ENCODE results near the gene LRRC47. TPM values are rescaled to one million over a fixed set of nuclear protein-coding genes. Genes with fewer than 3 reads are reported as not detected.

The LRRC47 gene
- total RNA-seq, 4 donors from 2014 or later = 19.0 to 44.7 (median 37.4) TPM

DNA sequence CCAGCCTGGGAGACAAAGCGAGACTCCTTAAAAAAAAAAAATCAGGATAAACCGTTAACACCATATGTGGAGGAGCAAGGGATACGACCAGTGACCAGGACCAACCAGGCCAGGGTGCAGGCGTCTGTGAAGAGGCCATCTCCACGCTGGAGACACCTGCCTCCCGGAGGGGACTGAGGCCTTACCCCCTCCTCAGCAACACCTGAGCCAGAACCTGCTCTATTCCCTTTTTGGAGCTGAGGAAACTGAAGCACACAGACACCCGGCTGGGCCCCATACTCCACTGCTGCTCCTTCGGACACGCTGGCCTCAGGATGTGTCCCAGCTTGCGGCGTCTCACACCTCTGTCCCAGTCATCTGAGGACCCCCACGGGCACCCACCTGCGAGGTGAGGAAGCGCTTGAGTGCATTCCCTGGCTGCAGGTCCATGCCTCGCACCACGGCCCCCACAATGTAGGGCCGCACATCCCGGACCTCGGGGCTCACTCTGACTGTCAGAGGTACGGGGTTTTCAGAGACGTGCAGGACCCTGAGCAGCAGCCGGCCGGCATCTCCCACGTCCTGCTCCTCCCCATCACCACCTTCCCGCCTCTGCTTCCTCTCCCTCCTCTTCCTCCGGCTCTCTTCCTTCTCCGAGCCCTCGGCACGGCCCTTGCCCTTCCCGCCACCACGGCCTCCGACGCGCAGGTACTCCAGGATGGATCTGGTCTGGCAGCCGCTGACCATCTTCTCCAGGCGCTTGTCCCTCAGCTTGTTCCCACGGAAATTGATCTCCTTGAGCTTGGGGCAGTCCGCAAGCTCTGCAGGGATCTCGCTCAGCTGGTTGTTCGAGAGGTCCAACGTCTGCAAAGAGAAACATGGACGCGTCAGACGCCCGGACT lies 9.6 kb downstream of the LRRC47 start:
- no peaks in the 10 kb centered on the region for H3K27me3 ChIP-seq
- H3K9me3 ChIP-seq = no peaks in the 10 kb centered on the region
- DNase-seq = no peak
- H3K36me3 ChIP-seq = no peaks in the 10 kb centered on the region
- no peak overlapping the region for H3K4me3 ChIP-seq
- peaks cover 0 to 4% of the 10 kb centered on the region in 2 donors for H3K4me1 ChIP-seq
- TF ChIP-seq POLR2A (IDR thresholded peaks at IDR 0.05) (no peak), CTCF (IDR thresholded peaks at IDR 0.05) (no peak)
- no peak overlapping the region for H3K27ac ChIP-seq
- intact Hi-C loops (cut with DNase I; ENCODE audit: low total_unique reads) = no loop called here

DNA sequence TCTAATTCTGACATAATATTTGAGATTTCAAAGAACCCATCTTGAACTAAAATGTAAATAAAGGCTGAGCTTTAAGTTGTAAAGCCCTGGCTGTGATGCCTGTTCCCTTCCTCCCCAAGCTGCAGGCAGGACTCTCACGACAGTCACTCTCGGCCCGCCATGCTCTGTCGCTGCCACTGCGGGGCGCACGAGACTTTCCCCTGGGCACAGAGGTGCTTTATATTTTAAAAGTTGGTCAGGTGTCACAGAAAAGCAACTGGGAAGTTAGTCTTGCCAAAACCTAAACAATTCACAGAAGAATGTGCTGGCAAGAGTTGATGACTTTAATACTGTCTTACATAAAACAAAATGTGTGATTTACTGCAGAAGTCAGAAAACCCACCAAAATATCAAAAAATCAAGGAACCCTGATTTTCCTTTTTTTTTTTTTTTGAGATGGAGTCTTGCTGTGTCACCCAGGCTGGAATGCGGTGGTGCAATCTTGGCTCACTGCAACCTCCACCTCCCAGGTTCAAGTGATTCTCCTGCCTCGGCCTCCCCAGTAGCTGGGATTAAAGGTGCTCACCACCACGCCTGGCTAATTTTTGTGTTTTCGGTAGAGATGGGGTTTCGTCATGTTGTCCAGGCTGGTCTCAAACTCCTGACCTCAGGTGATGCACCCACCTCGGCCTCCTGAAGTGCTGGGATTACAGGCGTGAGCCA lies 10.7 kb downstream of the LRRC47 start:
- no peak for DNase-seq
- no peak overlapping the region for H3K4me3 ChIP-seq
- no peaks in the 10 kb centered on the region for H3K36me3 ChIP-seq

GRCh38 chr1:3785045-3785444 lies 11.3 kb downstream of the LRRC47 start:
- Histone ChIP-seq H3K27me3 (no peaks in the 10 kb centered on the region), H3K27ac (no peak overlapping the region), H3K9me3 (no peaks in the 10 kb centered on the region), H3K4me3 (no peak overlapping the region), H3K4me1 (no peaks in the 10 kb centered on the region), H3K36me3 (no peaks in the 10 kb centered on the region)
- DNase-seq = no peak
- intact Hi-C loops (cut with DNase I; ENCODE audit: low total_unique reads) = no loop called here
- TF ChIP-seq CTCF (IDR thresholded peaks at IDR 0.05) (no peak), POLR2A (IDR thresholded peaks at IDR 0.05) (no peak)

More for the DNA sequence above, 10.7 kb downstream of the LRRC47 start:
- intact Hi-C loops (cut with DNase I; ENCODE audit: low total_unique reads) = no loop called here
- Histone ChIP-seq H3K27ac (no peak overlapping the region), H3K9me3 (no peaks in the 10 kb centered on the region), H3K27me3 (no peaks in the 10 kb centered on the region), H3K4me1 (peaks cover 0 to 4% of the 10 kb centered on the region in 2 donors)
- TF ChIP-seq CTCF (IDR thresholded peaks at IDR 0.05) (no peak), POLR2A (IDR thresholded peaks at IDR 0.05) (no peak)

DNA sequence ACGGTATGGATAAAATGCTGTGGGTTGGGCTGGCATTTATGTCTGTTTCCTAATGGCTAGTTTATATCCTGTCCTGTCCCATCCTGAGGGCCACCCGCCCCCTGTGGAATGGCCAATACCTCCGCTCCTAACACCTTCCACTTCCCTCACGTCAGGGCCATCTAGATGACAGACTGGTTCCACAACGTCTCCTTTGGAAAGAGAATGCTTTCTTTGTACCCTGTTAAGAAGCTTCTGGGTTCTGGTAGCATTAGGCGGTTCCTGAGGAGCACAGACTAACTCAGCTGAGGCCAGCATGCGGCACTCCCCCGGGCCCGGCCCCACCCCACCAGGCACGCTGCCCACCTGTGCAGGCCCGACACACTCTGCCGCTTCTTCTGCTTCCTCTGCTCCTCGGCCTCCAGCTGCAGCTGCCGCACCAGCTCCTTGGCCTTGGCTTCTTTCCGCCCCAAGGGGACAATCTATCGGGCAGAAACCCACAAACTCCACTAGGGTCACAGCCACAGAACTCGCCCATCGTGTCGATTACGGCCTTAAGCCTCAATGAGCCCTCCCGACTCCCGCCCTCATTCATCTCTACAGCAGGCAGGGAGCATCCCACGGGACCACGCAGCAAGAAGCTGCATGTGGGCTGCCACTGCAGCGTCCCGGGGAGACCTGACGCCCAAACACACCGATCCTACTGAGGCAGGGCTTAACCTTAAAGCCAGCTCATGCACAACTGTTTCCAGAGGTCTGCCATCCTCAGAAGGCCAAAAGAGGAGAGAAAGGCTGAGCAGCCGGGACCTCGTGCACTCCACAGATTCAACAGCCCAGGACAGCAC lies 12.4 kb downstream of the LRRC47 start:
- TF ChIP-seq POLR2A (IDR thresholded peaks at IDR 0.05) (no peak), CTCF (IDR thresholded peaks at IDR 0.05) (no peak)
- Histone ChIP-seq H3K27ac (no peak overlapping the region), H3K36me3 (no peaks in the 10 kb centered on the region), H3K9me3 (no peaks in the 10 kb centered on the region), H3K27me3 (no peaks in the 10 kb centered on the region), H3K4me3 (no peak overlapping the region), H3K4me1 (no peaks in the 10 kb centered on the region)
- no peak for DNase-seq
- intact Hi-C loops (cut with DNase I; ENCODE audit: low total_unique reads) = no loop called here

Measured in uterus (tissue), 4 donors.